Measurements from ENCODE around the gene PDZRN4. TPM values are rescaled to one million over a fixed set of nuclear protein-coding genes. Genes with fewer than 3 reads are reported as not detected.

The PDZRN4 gene
- total RNA-seq: 1 to 10 TPM in 4 of 9 donors, under 1 TPM in 5; 0.28 to 2.3 (median 0.97) TPM
- polyA plus RNA-seq: 1 to 10 TPM in 2 of 3 donors, under 1 TPM in 1; 0.48 to 1.2 (median 1.0) TPM
- long read RNA-seq, donor 1: 0 reads
- long read RNA-seq, donor 2: 0 reads
- long read RNA-seq, donor 3: 0 reads
- long read RNA-seq, donor 4: 0 reads
- long read RNA-seq, donor 5: 0 reads
- long read RNA-seq, donor 6, partial matches to known transcripts: 0 of 1 reads
- long read RNA-seq, donor 6, other reads (novel, unspliced or antisense): 1 of 1 reads
- long read RNA-seq, donor 7: 0 reads
- long read RNA-seq, donor 8: 0 reads
- long read RNA-seq, donor 9: 0 reads
- long read RNA-seq, donor 10: 0 reads

DNA sequence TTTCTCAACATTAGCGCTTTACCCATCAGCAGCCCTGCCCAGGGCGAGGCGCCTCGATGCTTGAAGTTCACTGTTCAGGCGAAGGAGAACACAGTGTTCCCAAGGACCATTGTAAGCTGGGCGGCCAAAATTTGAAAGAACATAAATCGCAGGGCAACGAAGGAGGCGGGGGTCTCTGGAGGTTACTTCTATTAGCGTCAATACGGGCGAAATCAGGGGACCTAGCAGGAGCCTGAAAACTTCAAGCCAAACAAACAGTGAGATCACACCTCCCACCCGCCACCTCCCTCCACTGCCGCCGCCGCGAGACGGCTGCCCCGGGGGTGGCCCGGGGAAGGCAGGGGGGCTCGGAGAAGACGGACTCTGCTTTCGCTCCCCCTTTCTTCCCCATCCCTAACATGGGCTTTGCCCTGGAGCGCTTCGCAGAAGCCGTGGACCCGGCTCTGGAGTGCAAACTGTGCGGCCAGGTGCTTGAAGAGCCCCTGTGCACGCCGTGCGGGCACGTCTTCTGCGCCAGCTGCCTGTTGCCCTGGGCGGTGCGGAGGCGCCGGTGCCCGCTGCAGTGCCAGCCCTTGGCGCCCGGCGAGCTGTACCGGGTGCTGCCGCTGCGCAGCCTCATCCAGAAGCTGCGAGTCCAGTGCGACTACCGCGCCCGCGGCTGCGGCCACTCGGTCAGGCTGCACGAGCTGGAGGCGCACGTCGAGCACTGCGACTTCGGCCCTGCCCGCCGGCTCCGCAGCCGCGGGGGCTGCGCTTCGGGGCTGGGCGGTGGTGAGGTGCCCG is at the start of gene PDZRN4:
Gene PDZRN4 (plus strand): TSS at position 263 of the 783 bp plus-strand sequence.
- TF ChIP-seq POLR2A (IDR thresholded peaks at IDR 0.05) (no peak), CTCF (IDR thresholded peaks at IDR 0.05) (peak in 1 of 6 experiments; percentile 7)
- H3K9me3 ChIP-seq (replicated peaks in 1 of 3): no peaks in the 10 kb centered on the region
- H3K4me1 ChIP-seq (replicated peaks in 1 of 2): no peaks in the 10 kb centered on the region
- peak within 1 kb of the TSS in 1 of 4 donors; percentile 59 for H3K4me3 ChIP-seq
- peak in 3 of 7 donors; percentile 8 to 32 (median 32) for DNase-seq
- H3K36me3 ChIP-seq (replicated peaks in 1 of 2): no peaks in the 10 kb centered on the region
- H3K27ac ChIP-seq: peak within 1 kb of the TSS in 1 of 5 donors; percentile 66
- intact Hi-C loops (cut with DNase I): no loop called here
- 4 to 19% (median 8%) methylated on average over 19 to 67 of the region's 67 CpGs for WGBS, 4 donors
- peaks cover 18% of the 10 kb centered on the region for H3K27me3 ChIP-seq

- no peaks in the 10 kb centered on the region for H3K36me3 ChIP-seq (replicated peaks in 1 of 2)
- TF ChIP-seq CTCF (IDR thresholded peaks at IDR 0.05) (no peak), POLR2A (IDR thresholded peaks at IDR 0.05) (no peak)
- H3K9me3 ChIP-seq (replicated peaks in 1 of 3): no peaks in the 10 kb centered on the region
- DNase-seq: no peak
- no peak overlapping the region for H3K4me3 ChIP-seq
- no peaks in the 10 kb centered on the region for H3K4me1 ChIP-seq (replicated peaks in 1 of 2)
- H3K27me3 ChIP-seq: no peaks in the 10 kb centered on the region
- H3K27ac ChIP-seq: no peak overlapping the region
- intact Hi-C loops (cut with DNase I): no loop called here
Observed at GRCh38 chr12:41140117-41140516, 48.0 kb upstream of the PDZRN4 start.

GRCh38 chr12:41141104-41141503 is 47.0 kb upstream of the PDZRN4 start:
- TF ChIP-seq CTCF (IDR thresholded peaks at IDR 0.05): no peak
- TF ChIP-seq POLR2A (IDR thresholded peaks at IDR 0.05): no peak
- Histone ChIP-seq H3K27ac (no peak overlapping the region), H3K9me3 (replicated peaks in 1 of 3) (no peaks in the 10 kb centered on the region), H3K27me3 (no peaks in the 10 kb centered on the region), H3K36me3 (replicated peaks in 1 of 2) (no peaks in the 10 kb centered on the region), H3K4me1 (replicated peaks in 1 of 2) (no peaks in the 10 kb centered on the region), H3K4me3 (no peak overlapping the region)
- intact Hi-C loops (cut with DNase I): no loop called here
- WGBS, 4 donors: 55 to 71% (median 66%) methylated on average over 2 of the region's 2 CpGs
- DNase-seq: no peak

DNA sequence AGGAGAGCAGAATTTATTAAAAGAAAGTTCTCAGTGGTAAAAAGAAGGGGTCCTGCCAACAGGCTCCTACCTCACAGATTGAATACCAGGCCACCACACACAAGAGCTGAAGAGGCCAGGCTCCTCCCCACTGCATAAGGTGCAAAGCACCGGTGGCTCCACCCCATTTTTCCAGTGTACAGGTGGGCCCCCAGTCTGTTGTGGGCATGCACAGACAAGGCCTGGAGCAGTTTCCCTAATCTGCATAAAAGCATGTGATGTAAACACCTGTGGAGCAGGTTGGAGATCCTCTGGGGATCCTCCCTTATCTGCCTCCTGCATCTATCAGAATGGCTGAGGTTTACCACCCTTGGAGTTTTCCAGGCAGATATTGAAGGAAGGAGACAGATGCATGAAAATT is 45.7 kb upstream of the PDZRN4 start:
- H3K27ac ChIP-seq: no peak overlapping the region
- DNase-seq: no peak
- no peak overlapping the region for H3K4me3 ChIP-seq
- no peaks in the 10 kb centered on the region for H3K4me1 ChIP-seq (replicated peaks in 1 of 2)
- intact Hi-C loops (cut with DNase I): no loop called here
- H3K9me3 ChIP-seq (replicated peaks in 1 of 3): no peaks in the 10 kb centered on the region
- H3K36me3 ChIP-seq (replicated peaks in 1 of 2): no peaks in the 10 kb centered on the region
- TF ChIP-seq CTCF (IDR thresholded peaks at IDR 0.05) (no peak), POLR2A (IDR thresholded peaks at IDR 0.05) (no peak)
- no peaks in the 10 kb centered on the region for H3K27me3 ChIP-seq
- whole genome bisulfite sequencing, 4 donors: 89 to 100% (median 100%) methylated on average over 1 of the region's 1 CpG

All from adrenal gland (tissue), 19 donors.